ENCODE measurements around the gene TLK2.

The TLK2 gene

GRCh38 chr17:62641153-62641552, 162.5 kb downstream of the TLK2 start:
- no peak for ATAC-seq
- no peak for TF ChIP-seq ZNF8 (CRISPR knock-in tag; IDR thresholded peaks at IDR 0.05)

DNA sequence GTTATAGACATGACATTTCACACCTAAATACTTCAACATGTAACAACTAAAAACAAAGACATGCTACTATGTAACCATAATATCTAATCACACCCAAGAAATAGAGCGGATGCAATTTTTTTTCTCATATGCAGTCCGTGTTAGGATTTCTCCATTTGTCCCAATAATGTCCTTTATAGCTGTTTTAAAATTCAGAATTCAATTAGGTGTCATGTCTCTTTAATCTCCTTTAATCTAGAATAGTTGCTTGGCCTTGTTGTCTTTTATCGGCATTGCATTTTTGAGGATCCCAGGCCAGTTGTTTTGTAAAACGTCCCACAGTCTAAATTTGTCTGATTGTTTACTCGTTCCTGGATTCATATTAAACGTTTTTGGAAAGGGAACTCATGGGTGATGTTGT, 163.3 kb downstream of the TLK2 start:
- ATAC-seq: no peak

DNA sequence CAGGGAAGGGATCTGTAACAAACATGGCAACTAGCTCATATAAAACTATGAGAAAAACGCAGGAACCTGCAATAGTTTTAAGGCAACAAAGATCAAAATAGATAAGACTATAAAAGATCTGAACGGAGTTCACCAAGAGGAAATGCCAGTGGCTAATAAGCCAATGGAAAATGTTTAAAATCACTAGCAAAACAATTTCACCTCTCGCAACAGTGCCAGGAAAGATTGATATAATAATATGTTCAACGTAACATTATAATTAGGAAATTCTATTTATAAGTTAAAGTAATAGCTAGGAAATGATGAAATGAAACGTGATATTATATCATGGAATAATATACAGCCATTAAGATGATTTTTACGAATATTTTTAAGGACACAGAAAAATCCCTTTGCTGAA, 164.9 kb downstream of the TLK2 start:
- TF ChIP-seq GLIS3 (CRISPR knock-in tag; IDR thresholded peaks at IDR 0.05): no peak
- TF ChIP-seq PPARA (CRISPR knock-in tag; IDR thresholded peaks at IDR 0.05; ENCODE audit: borderline replicate concordance): no peak
- no peak for TF ChIP-seq RARB (CRISPR knock-in tag; IDR thresholded peaks at IDR 0.05)
- TF ChIP-seq, protein P1, sequence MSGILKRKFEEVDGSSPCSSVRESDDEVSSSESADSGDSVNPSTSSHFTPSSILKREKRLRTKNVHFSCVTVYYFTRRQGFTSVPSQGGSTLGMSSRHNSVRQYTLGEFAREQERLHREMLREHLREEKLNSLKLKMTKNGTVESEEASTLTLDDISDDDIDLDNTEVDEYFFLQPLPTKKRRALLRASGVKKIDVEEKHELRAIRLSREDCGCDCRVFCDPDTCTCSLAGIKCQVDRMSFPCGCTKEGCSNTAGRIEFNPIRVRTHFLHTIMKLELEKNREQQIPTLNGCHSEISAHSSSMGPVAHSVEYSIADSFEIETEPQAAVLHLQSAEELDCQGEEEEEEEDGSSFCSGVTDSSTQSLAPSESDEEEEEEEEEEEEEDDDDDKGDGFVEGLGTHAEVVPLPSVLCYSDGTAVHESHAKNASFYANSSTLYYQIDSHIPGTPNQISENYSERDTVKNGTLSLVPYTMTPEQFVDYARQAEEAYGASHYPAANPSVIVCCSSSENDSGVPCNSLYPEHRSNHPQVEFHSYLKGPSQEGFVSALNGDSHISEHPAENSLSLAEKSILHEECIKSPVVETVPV (CRISPR knock-in tag; IDR thresholded peaks at IDR 0.05): no peak
- no peak for TF ChIP-seq ARNTL (CRISPR knock-in tag; IDR thresholded peaks at IDR 0.05; ENCODE audit: borderline replicate concordance, low read depth)
- no peak for TF ChIP-seq TSHZ2 (CRISPR knock-in tag; IDR thresholded peaks at IDR 0.05)
- TF ChIP-seq ESRRG (CRISPR knock-in tag; IDR thresholded peaks at IDR 0.05): no peak
- TF ChIP-seq ZNF565 (CRISPR knock-in tag; conservative IDR thresholded peaks at IDR 0.05; ENCODE audit: low read depth): no peak
- TF ChIP-seq CREB5 (CRISPR knock-in tag; IDR thresholded peaks at IDR 0.05; ENCODE audit: low read depth): no peak
- TF ChIP-seq OSR1 (CRISPR knock-in tag; IDR thresholded peaks at IDR 0.05): no peak
- no peak for TF ChIP-seq ZFP30 (CRISPR knock-in tag; IDR thresholded peaks at IDR 0.05)
- TF ChIP-seq ZFP3 (CRISPR knock-in tag; IDR thresholded peaks at IDR 0.05): no peak
- no peak for TF ChIP-seq ZNF8 (CRISPR knock-in tag; IDR thresholded peaks at IDR 0.05)
- TF ChIP-seq POU6F1 (CRISPR knock-in tag; IDR thresholded peaks at IDR 0.05; ENCODE audit: borderline replicate concordance, low read depth): no peak
- no peak for ATAC-seq

More for the DNA sequence above, 163.3 kb downstream of the TLK2 start:
- TF ChIP-seq, protein P2, sequence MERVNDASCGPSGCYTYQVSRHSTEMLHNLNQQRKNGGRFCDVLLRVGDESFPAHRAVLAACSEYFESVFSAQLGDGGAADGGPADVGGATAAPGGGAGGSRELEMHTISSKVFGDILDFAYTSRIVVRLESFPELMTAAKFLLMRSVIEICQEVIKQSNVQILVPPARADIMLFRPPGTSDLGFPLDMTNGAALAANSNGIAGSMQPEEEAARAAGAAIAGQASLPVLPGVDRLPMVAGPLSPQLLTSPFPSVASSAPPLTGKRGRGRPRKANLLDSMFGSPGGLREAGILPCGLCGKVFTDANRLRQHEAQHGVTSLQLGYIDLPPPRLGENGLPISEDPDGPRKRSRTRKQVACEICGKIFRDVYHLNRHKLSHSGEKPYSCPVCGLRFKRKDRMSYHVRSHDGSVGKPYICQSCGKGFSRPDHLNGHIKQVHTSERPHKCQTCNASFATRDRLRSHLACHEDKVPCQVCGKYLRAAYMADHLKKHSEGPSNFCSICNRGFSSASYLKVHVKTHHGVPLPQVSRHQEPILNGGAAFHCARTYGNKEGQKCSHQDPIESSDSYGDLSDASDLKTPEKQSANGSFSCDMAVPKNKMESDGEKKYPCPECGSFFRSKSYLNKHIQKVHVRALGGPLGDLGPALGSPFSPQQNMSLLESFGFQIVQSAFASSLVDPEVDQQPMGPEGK (CRISPR knock-in tag; IDR thresholded peaks at IDR 0.05; ENCODE audit: borderline replicate concordance): no peak
- no peak for TF ChIP-seq ZFP3 (CRISPR knock-in tag; IDR thresholded peaks at IDR 0.05)
- TF ChIP-seq PPARA (CRISPR knock-in tag; IDR thresholded peaks at IDR 0.05; ENCODE audit: borderline replicate concordance): no peak
- no peak for TF ChIP-seq TCF4 (CRISPR knock-in tag; IDR thresholded peaks at IDR 0.05; ENCODE audit: borderline replicate concordance)

- ATAC-seq: peak; percentile 89
- no peak for TF ChIP-seq ZNF565 (CRISPR knock-in tag; conservative IDR thresholded peaks at IDR 0.05; ENCODE audit: low read depth)
- TF ChIP-seq TSHZ2 (CRISPR knock-in tag; IDR thresholded peaks at IDR 0.05): peak; percentile 52; the same call in 1 of the 2 replicates
- TF ChIP-seq CSDC2 (CRISPR knock-in tag; IDR thresholded peaks at IDR 0.05): peak; percentile 67; the same call in 1 of the 2 replicates
- TF ChIP-seq, protein P1 (CRISPR knock-in tag; IDR thresholded peaks at IDR 0.05): 0 out of 2 replicates have a peak, but pooled peaks have one; percentile 12
- TF ChIP-seq ISL1 (CRISPR knock-in tag; IDR thresholded peaks at IDR 0.05): peak; percentile 28; the same call in 1 of the 2 replicates
- TF ChIP-seq ZFP3 (CRISPR knock-in tag; IDR thresholded peaks at IDR 0.05): peak; percentile 84
- peak; percentile 91 for TF ChIP-seq SNAI2 (CRISPR knock-in tag; IDR thresholded peaks at IDR 0.05)
- TF ChIP-seq ESRRG (CRISPR knock-in tag; IDR thresholded peaks at IDR 0.05): peak; percentile 8; the same call in 1 of the 2 replicates
- no peak for TF ChIP-seq ZC3H10 (CRISPR knock-in tag; IDR thresholded peaks at IDR 0.05)
Observed at GRCh38 chr17:62644487-62645173, 166.0 kb downstream of the TLK2 start.
